Pancreas (tissue), 10 donors: ENCODE measurements around the gene ASXL2. TPM values are rescaled to one million over a fixed set of nuclear protein-coding genes. Genes with fewer than 3 reads are reported as not detected.
A peak's percentile ranks its signal among the peaks of the same experiment; 100 is the strongest.

Source experiments
- ATAC-seq, 4 donors: fragments of 200-7000 bp; cut with Tn5 transposase; one replicate each; pipeline versions ENCODE4 v1.8.0 to v1.9.1; 2020; ENCODE audit warnings: mild to moderate bottlenecking in 4 of 4, moderate library complexity in 4 of 4
- DNase-seq, 6 donors: peaks; one replicate each; pipeline ENCODE4 v3.0.0-alpha.2; 2020
- FAIRE-seq: peaks from 2 replicates; lab custom pipeline; 2012; peaks lifted over from hg19 to GRCh38; lab: Jason Lieb, UNC
- H3K27ac ChIP-seq, 4 donors: fragments of 200-600 bp; sonication (generic); 1 replicate in 3 of 4; 2 replicates in 1 of 4; pipeline versions ENCODE4 v1.5.0 to v1.8.0; 2020
- H3K27me3 ChIP-seq, 4 donors: fragments of 200-600 bp; one replicate each; pipeline ENCODE4 v1.8.0; 2021
- H3K36me3 ChIP-seq, 3 donors: fragments of 200-600 bp; sonication (generic) in 1 of 3; one replicate each; pipeline versions ENCODE4 v1.5.0 to v1.8.0; 2020 to 2021
- H3K4me1 ChIP-seq, 3 donors: fragments of 200-600 bp; one replicate each; pipeline ENCODE4 v1.8.0; 2021
- H3K4me3 ChIP-seq, 4 donors: fragments of 200-600 bp; sonication (generic) in 2 of 4; one replicate each; pipeline versions ENCODE4 v1.5.0 to v1.8.0; 2020 to 2021
- H3K9me3 ChIP-seq, 4 donors: fragments of 200-600 bp; one replicate each; pipeline ENCODE4 v1.8.0; 2021
- whole genome bisulfite sequencing, 2 donors: extraction: QIAGEN DNeasy Blood & Tissue Kit; methylation state at CpG; one replicate each; pipeline ENCODE4 v1.1.7; 2013; 5-methylcytosine and 5-hydroxymethylcytosine counted together
- intact Hi-C, 3 donors: fragments of 100-400 bp; cut with DNase I; formaldehyde crosslinking; loops; one replicate each; pipeline versions ENCODE4 v1.11.1 to v1.14.2; 2022
- polyA plus RNA-seq, 2 donors: library from polyadenylated mRNA; stranded (reverse); fragments of 200-250 nt; gene quantifications; one replicate each; pipeline ENCODE4 v1.2.3, GENCODE V29; 2013
- total RNA-seq, 6 donors: library from RNA; stranded (reverse); fragmentation: NEBNext Ultra II Directional in 4 of 6; extraction: Animal tissue kit (Norgen Biotek cat#: 25700) in 4 of 6; gene quantifications; one replicate each; pipeline versions ENCODE4 v1.2.1 to v1.2.4, GENCODE V29; 2021 to 2023
- TF ChIP-seq, protein P1 (sequence below), 4 donors: fragments of 200-600 bp; sonication (generic) in 3 of 4; IDR thresholded peaks; one replicate each; pipeline versions ENCODE4 v1.5.0 to v1.8.0; 2021; ENCODE audit warnings: antibody characterized with exemption in 4 of 4
- donor health status: healthy with polysubstance abuse.
- donor health status: DM: no; HTN: no; CAD: no; lungs with moderate emphysema.
- donor health status: DM: no; HTN: no; CAD: no.
- donor health status: control.
- donor health status: control.
- donor health status: Bipolar disorder and iron deficiency.
- donor health status: DM: yes; HTN: yes; CAD: no.
- donor health status: DM: no; HTN: no; CAD: no.
- donor health status: DM: no; HTN: no; CAD: no.
- donor health status: DM: yes; HTN: yes; CAD: no.

Gene ASXL2
- total and polyA plus RNA-seq, 8 donors = 1.6 to 21.7 (median 9.5) TPM

GRCh38 chr2:25757906-25758305 lies 120.4 kb downstream of the ASXL2 start:
- peak; percentile 83 to 95 (median 88) for ATAC-seq
- Histone ChIP-seq H3K27me3 (no peaks in the 10 kb centered on the region), H3K27ac (peak overlapping the region in 2 of 4 donors; percentile 13 to 14), H3K9me3 (no peaks in the 10 kb centered on the region), H3K4me1 (peaks cover 0 to 7% (median 0%) of the 10 kb centered on the region in 3 donors), H3K4me3 (no peak overlapping the region), H3K36me3 (peaks cover 0 to 4% (median 0%) of the 10 kb centered on the region in 3 donors)
- FAIRE-seq = no peak
- 16 to 17% methylated on average over 1 of the region's 1 CpG for whole genome bisulfite sequencing, 2 donors
- TF ChIP-seq, protein P1, sequence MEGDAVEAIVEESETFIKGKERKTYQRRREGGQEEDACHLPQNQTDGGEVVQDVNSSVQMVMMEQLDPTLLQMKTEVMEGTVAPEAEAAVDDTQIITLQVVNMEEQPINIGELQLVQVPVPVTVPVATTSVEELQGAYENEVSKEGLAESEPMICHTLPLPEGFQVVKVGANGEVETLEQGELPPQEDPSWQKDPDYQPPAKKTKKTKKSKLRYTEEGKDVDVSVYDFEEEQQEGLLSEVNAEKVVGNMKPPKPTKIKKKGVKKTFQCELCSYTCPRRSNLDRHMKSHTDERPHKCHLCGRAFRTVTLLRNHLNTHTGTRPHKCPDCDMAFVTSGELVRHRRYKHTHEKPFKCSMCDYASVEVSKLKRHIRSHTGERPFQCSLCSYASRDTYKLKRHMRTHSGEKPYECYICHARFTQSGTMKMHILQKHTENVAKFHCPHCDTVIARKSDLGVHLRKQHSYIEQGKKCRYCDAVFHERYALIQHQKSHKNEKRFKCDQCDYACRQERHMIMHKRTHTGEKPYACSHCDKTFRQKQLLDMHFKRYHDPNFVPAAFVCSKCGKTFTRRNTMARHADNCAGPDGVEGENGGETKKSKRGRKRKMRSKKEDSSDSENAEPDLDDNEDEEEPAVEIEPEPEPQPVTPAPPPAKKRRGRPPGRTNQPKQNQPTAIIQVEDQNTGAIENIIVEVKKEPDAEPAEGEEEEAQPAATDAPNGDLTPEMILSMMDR (IDR thresholded peaks at IDR 0.05) = no peak
- intact Hi-C loops = no loop called here
- no peak for DNase-seq

GRCh38 chr2:25756536-25756935 lies 121.8 kb downstream of the ASXL2 start:
- H3K36me3 ChIP-seq = peaks cover 0 to 7% (median 4%) of the 10 kb centered on the region in 3 donors

DNA sequence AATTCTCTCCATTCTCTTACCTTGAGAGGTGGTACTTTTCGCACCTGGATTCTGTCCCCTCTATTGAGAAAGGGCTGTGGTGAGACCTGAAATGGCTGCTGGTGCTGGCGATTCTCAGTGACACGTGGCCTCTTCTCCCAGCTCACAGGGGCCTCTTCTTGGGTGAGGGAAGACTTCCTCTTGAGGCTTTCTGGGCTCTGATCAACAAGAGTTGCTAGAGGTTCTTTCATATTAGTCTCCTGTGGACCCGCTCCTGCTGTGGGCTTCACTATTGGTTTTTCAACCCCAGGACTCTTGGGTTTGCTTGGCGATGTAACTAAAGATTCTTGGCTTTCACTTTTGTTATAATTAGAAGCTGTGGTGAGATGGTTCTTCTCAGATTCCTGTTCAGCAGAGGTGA lies 128.6 kb downstream of the ASXL2 start:
- intact Hi-C loops = no loop called here

More at GRCh38 chr2:25756536-25756935, 121.8 kb downstream of the ASXL2 start:
- Histone ChIP-seq H3K9me3 (no peaks in the 10 kb centered on the region), H3K27me3 (no peaks in the 10 kb centered on the region), H3K27ac (no peak overlapping the region), H3K4me3 (no peak overlapping the region), H3K4me1 (peaks cover 0 to 7% (median 0%) of the 10 kb centered on the region in 3 donors)
- FAIRE-seq (no peak), DNase-seq (no peak), ATAC-seq (peak in 1 of 4 donors; percentile 37)
- TF ChIP-seq, protein P1 (IDR thresholded peaks at IDR 0.05) = no peak
- 92 to 93% methylated on average over 4 of the region's 4 CpGs for WGBS, 2 donors
- intact Hi-C loops = no loop called here

DNA sequence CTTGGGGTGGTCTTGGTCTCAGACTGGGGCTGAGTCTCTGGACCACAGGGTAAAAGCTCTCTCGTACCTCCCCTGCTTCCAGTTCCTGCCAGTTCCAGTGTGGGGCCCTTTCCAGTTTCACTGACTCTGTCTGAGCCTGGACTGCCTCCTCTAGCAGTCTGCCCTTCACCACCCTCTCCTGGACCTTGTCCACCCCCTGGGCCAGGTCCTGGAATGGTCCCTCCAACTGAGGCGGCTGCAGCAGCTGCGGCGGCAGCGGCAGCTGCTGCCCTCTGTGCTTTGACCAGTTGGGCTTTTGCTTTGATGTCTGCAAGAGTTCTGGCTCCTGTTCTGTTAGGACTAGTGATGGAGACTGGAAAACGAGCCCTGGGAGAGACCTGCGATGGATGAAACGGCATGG lies 134.2 kb downstream of the ASXL2 start:
- H3K36me3 ChIP-seq = peaks cover 4 to 19% (median 7%) of the 10 kb centered on the region in 3 donors

More for the DNA sequence above, 128.6 kb downstream of the ASXL2 start:
- no peaks in the 10 kb centered on the region for H3K4me1 ChIP-seq
- no peak overlapping the region for H3K27ac ChIP-seq
- H3K4me3 ChIP-seq = no peak overlapping the region
- H3K36me3 ChIP-seq = peaks cover 0 to 23% (median 12%) of the 10 kb centered on the region in 3 donors
- H3K9me3 ChIP-seq = no peaks in the 10 kb centered on the region
- FAIRE-seq (no peak), ATAC-seq (no peak), DNase-seq (no peak)
- WGBS, 2 donors = 92 to 97% methylated on average over 5 of the region's 5 CpGs
- TF ChIP-seq, protein P1 (IDR thresholded peaks at IDR 0.05) = no peak
- no peaks in the 10 kb centered on the region for H3K27me3 ChIP-seq

More for the DNA sequence above, 134.2 kb downstream of the ASXL2 start:
- H3K4me3 ChIP-seq = no peak overlapping the region
- DNase-seq (no peak), FAIRE-seq (no peak), ATAC-seq (no peak)
- H3K4me1 ChIP-seq = peaks cover 16 to 25% (median 18%) of the 10 kb centered on the region in 3 donors
- no peaks in the 10 kb centered on the region for H3K9me3 ChIP-seq
- TF ChIP-seq, protein P1 (IDR thresholded peaks at IDR 0.05) = no peak
- intact Hi-C loops = no loop called here
- no peaks in the 10 kb centered on the region for H3K27me3 ChIP-seq
- no peak overlapping the region for H3K27ac ChIP-seq
- 90 to 94% methylated on average over 8 of the region's 8 CpGs for WGBS, 2 donors
